Kidney epithelial cell (primary cell): ENCODE measurements around the gene MAP4K4. TPM values are rescaled to one million over a fixed set of nuclear protein-coding genes. Genes with fewer than 3 reads are reported as not detected.

Experiments
- DNase-seq: peaks from one replicate; pipeline ENCODE4 v3.0.0-alpha.2; 2010; ENCODE audit warnings: low read depth
- H3K27me3 ChIP-seq: 2 replicates; pipeline ENCODE4 v1.6.0; 2011; ENCODE audit warnings: low read length; ENCODE audit not compliant: control insufficient read depth, insufficient read depth
- H3K36me3 ChIP-seq: 2 replicates; pipeline ENCODE4 v1.5.1; 2011; ENCODE audit warnings: low read length; ENCODE audit not compliant: control insufficient read depth, insufficient read depth
- H3K4me3 ChIP-seq: 2 replicates; pipeline ENCODE4 v1.5.1; 2011; ENCODE audit warnings: low read depth, mild to moderate bottlenecking, control low read depth, low read length
- total RNA-seq: library from RNA; depleted of rRNA; stranded (reverse); fragments of >200 nt; gene quantifications from 2 replicates; pipeline ENCODE4 v1.2.3, GENCODE V29; 2015
- TF ChIP-seq, protein P1 (sequence below): IDR thresholded peaks from 2 replicates; pipeline ENCODE4 v1.5.1; 2011; ENCODE audit warnings: mild to moderate bottlenecking, moderate library complexity, low read length, control low read depth, inconsistent platforms; ENCODE audit not compliant: insufficient read depth, poor library complexity, severe bottlenecking

MAP4K4 gene
- total RNA-seq, 1 donor from 2014 or later, result 134 TPM

DNA sequence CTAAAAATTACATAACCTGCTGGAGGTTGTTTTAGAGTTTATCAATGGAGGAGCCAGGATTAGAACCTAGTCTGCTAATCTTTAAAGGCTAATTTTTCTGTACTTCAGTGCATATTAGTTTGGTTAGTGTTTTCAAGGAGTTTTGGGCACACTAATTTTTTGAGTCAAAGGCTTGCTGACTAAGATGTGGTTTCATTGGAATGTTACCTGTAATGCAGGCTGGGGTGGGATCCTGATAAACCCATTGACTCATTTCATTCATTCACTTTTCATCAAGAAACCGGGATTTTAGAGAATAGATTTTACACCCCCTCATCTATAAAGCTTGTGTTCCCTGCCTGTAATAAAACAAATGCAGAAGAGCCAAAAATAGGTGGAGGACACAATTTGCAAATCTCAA is 202.4 kb downstream of the MAP4K4 start:
- Histone ChIP-seq H3K27me3 (no peaks in the 10 kb centered on the region), H3K36me3 (no peaks in the 10 kb centered on the region), H3K4me3 (no peak overlapping the region)
- TF ChIP-seq, protein P1, sequence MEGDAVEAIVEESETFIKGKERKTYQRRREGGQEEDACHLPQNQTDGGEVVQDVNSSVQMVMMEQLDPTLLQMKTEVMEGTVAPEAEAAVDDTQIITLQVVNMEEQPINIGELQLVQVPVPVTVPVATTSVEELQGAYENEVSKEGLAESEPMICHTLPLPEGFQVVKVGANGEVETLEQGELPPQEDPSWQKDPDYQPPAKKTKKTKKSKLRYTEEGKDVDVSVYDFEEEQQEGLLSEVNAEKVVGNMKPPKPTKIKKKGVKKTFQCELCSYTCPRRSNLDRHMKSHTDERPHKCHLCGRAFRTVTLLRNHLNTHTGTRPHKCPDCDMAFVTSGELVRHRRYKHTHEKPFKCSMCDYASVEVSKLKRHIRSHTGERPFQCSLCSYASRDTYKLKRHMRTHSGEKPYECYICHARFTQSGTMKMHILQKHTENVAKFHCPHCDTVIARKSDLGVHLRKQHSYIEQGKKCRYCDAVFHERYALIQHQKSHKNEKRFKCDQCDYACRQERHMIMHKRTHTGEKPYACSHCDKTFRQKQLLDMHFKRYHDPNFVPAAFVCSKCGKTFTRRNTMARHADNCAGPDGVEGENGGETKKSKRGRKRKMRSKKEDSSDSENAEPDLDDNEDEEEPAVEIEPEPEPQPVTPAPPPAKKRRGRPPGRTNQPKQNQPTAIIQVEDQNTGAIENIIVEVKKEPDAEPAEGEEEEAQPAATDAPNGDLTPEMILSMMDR, result no peak
- DNase-seq, result peak; percentile 14

DNA sequence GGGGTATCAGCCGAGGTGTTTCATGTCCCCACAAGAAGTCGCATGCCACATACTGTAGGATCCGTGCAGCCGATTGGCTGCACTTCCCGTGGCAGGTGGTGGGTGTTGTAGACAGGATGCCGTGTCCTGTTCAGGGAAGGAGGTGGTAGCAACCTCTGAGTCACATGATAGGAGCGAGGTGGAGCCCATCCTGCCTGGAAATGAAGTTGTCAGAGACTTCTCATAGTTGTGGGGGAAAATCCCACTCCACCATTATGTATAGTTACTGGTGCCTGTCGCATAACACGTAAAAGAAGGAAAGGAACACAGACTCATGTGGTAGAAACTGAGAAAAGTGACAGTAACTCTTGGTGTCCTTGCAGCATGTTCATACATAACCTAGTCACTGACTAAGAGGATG is 202.9 kb downstream of the MAP4K4 start:
- DNase-seq, result no peak
- no peaks in the 10 kb centered on the region for H3K27me3 ChIP-seq
- H3K4me3 ChIP-seq, result no peak overlapping the region
- TF ChIP-seq, protein P1, result no peak
- H3K36me3 ChIP-seq, result no peaks in the 10 kb centered on the region

DNA sequence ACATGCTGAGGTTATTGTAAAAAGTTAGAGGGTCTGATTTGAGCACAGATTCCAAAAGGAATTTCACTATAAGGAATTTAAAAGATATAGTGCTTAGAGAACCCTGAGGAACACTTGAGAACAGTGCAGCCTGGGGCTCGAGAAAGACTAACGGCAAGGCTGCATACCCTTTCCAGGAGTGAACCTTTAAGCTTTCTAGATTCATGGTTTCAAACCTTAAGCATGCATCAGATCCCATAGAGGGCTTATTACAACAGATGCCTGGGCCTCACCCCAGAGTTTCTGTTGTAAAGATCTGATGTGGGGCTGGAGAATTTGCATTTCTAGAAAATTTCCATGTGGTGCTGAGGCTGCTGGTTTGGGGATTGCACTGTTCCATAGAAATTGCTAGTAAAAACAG is 203.7 kb downstream of the MAP4K4 start:
- Histone ChIP-seq H3K36me3 (no peaks in the 10 kb centered on the region), H3K27me3 (no peaks in the 10 kb centered on the region), H3K4me3 (no peak overlapping the region)
- TF ChIP-seq, protein P1, result no peak
- no peak for DNase-seq

DNA sequence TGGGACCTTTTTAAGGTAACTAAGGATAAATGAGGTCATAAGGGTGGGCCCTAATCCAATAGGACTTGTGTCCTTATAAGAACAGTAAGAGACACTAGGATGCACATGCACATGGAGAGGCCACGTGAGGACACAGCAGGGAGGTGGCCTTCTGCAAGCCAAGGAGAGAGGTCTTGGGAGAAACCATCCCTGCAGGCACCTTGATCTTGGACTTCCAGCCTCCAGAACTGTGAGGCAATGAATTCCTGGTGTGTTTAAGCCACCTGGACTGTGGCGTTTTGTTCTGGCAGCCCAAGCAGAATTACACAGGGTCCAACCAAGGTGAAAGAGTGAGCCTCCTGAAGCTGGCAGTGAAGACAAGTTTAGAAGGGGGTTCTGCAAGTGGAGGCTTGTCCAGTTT is 204.7 kb downstream of the MAP4K4 start:
- TF ChIP-seq, protein P1, result no peak
- no peaks in the 10 kb centered on the region for H3K36me3 ChIP-seq
- DNase-seq, result no peak
- H3K27me3 ChIP-seq, result no peaks in the 10 kb centered on the region
- H3K4me3 ChIP-seq, result no peak overlapping the region

DNA sequence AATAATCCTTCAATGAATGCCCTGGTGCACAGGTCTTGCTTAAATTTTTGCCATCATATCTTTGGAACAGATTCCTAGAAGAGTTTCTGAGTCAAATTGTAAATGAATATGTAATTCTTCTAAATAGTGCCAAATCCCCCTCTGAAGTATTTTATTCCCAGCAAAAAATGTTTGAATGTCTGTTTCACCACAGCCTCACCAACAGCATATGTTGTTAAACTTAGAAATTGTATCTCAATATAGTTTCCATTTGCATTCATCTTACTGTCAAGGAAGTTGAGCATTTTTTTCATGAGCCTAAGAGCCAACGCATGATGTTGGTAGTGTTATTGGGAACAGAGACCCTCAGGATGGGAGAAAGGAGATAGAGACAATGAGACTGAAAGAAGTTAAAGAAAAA is 207.4 kb downstream of the MAP4K4 start:
- H3K27me3 ChIP-seq, result no peaks in the 10 kb centered on the region
- no peak for DNase-seq
- no peaks in the 10 kb centered on the region for H3K36me3 ChIP-seq
- H3K4me3 ChIP-seq, result no peak overlapping the region
- TF ChIP-seq, protein P1, result no peak

DNA sequence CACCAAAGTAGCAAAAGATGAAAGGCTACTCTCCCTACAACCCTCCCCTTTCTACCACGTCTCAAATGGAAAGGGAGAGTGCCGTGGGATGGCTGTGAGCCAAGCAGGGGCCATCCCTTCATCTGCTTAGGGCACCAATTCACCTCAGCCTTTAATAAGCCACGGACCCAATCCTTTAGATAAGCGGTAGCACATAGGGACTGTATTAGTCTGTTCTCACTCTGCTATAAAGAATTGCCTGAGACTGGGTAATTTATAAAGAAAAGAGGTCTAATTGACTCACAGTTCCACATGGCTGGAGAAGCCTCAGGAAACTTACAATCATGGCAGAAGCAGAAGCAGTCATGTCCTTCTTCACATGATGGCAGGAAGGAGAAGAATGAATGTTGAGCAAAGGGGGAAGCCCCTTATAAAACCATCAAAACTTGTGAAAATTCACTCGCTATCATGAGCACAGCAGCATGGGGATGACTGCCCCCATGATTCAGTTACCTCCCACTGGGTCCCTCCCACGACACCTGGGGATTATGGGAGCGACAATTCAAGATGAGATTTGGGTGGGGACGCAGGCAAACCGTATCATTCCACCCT is 208.3 kb downstream of the MAP4K4 start:
- Histone ChIP-seq H3K4me3 (no peak overlapping the region), H3K36me3 (no peaks in the 10 kb centered on the region), H3K27me3 (no peaks in the 10 kb centered on the region)
- TF ChIP-seq, protein P1, result no peak
- DNase-seq, result no peak
